H1 (cell line): ENCODE results near the gene RAD51D. TPM values are rescaled to one million over a fixed set of nuclear protein-coding genes. Genes with fewer than 3 reads are reported as not detected.

Experiments used
- CTCF ChIA-PET: fragments of 300-600 bp; sonication (Branson Sonifier 250); formaldehyde crosslinking; loops from one replicate; lab custom pipeline; 2021; ENCODE audit not compliant: partially characterized antibody; lab: Charles Lee
- POLR2A ChIA-PET: fragments of 300-600 bp; sonication (Branson Sonifier 250); formaldehyde crosslinking; loops from one replicate; lab custom pipeline; 2021; ENCODE audit warnings: inconsistent platforms; ENCODE audit not compliant: partially characterized antibody; lab: Charles Lee
- DNase-seq, 2 experiments: peaks; one replicate each; pipeline versions ENCODE4 v3.0.0 to v3.0.0-alpha.2; 2010 to 2022; ENCODE audit warnings: low spot score in 2 of 2, low read depth in 1 of 2, mixed read lengths in 1 of 2
- FAIRE-seq: peaks from 2 replicates; lab custom pipeline; 2011; peaks lifted over from hg19 to GRCh38; lab: Jason Lieb, UNC
- H2AFZ ChIP-seq: 2 replicates; pipeline ENCODE4 v1.8.1; 2012; ENCODE audit warnings: low read length, inconsistent platforms
- H2AK5ac ChIP-seq: 2 replicates; pipeline ENCODE4 v1.6.1; 2013; ENCODE audit warnings: low read depth, low read length
- H2BK120ac ChIP-seq: replicated peaks from 2 replicates; pipeline ENCODE3; 2013; ENCODE audit warnings: low read depth, low read length, inconsistent platforms
- H2BK12ac ChIP-seq: 2 replicates; pipeline ENCODE4 v1.6.1; 2013; ENCODE audit warnings: low read depth, low read length
- H2BK15ac ChIP-seq: 2 replicates; pipeline ENCODE4 v1.6.1; 2013; ENCODE audit warnings: low read length
- H2BK20ac ChIP-seq: 2 replicates; pipeline ENCODE4 v1.6.1; 2013; ENCODE audit warnings: low read length
- H2BK5ac ChIP-seq: 2 replicates; pipeline ENCODE4 v1.6.1; 2013; ENCODE audit warnings: low read depth, low read length
- H3K14ac ChIP-seq: 2 replicates; pipeline ENCODE4 v1.6.1; 2013; ENCODE audit warnings: inconsistent platforms; ENCODE audit not compliant: insufficient read length
- H3K18ac ChIP-seq: 2 replicates; pipeline ENCODE4 v1.6.1; 2013; ENCODE audit warnings: low read length; ENCODE audit errors: extremely low read depth
- H3K23ac ChIP-seq: 2 replicates; pipeline ENCODE4 v1.6.1; 2013; ENCODE audit warnings: inconsistent platforms; ENCODE audit not compliant: insufficient read length
- H3K23me2 ChIP-seq: 2 replicates; pipeline ENCODE4 v1.6.1; 2013; ENCODE audit warnings: low read depth, low read length
- H3K27ac ChIP-seq: 2 replicates; pipeline ENCODE4 v1.6.1; 2011; ENCODE audit warnings: low read depth, low read length, inconsistent platforms
- H3K27me3 ChIP-seq, 4 experiments: replicated peaks in 1 of 4; 1 replicate in 1 of 4; 2 replicates in 3 of 4; pipeline versions ENCODE4 v1.6.1 to v1.8.1; 2011 to 2013; ENCODE audit warnings: low read length in 3 of 4, mild to moderate bottlenecking in 3 of 4, inconsistent platforms in 2 of 4, mixed read lengths in 2 of 4, moderate library complexity in 1 of 4; ENCODE audit not compliant: control insufficient read depth in 3 of 4, insufficient read depth in 3 of 4; ENCODE audit errors: extremely low read depth in 1 of 4
- H3K36me3 ChIP-seq, 4 experiments: 2 replicates each; pipeline versions ENCODE4 v1.6.1 to v1.8.1; 2011 to 2013; ENCODE audit warnings: mild to moderate bottlenecking in 4 of 4, low read length in 3 of 4, moderate library complexity in 2 of 4, control low read depth in 1 of 4, inconsistent platforms in 1 of 4; ENCODE audit not compliant: insufficient read depth in 4 of 4, control insufficient read depth in 2 of 4
- H3K4ac ChIP-seq: replicated peaks from 2 replicates; pipeline ENCODE3; 2013; ENCODE audit warnings: low read length, low read depth, mixed read lengths, inconsistent platforms; ENCODE audit not compliant: insufficient read length
- H3K4me1 ChIP-seq, 4 experiments: replicated peaks in 1 of 4; 1 replicate in 1 of 4; 2 replicates in 3 of 4; pipeline versions ENCODE4 v1.6.1 to v1.8.1; 2011 to 2013; ENCODE audit warnings: low read length in 3 of 4, inconsistent platforms in 2 of 4, mixed read lengths in 1 of 4; ENCODE audit not compliant: insufficient read depth in 4 of 4, control insufficient read depth in 3 of 4
- H3K4me2 ChIP-seq, 2 experiments: 2 replicates each; pipeline versions ENCODE4 v1.6.1 to v1.8.1; 2011 to 2013; ENCODE audit warnings: low read depth in 2 of 2, low read length in 2 of 2, control low read depth in 1 of 2, inconsistent platforms in 1 of 2, mild to moderate bottlenecking in 1 of 2; ENCODE audit not compliant: insufficient read depth in 1 of 2
- H3K4me3 ChIP-seq, 4 experiments: fragments of 200-600, 300-600 bp in 1 of 4; sonication (generic), shearing (Covaris generic), sonication (Bioruptor Twin) in 1 of 4; 2 replicates each; pipeline versions ENCODE4 v1.5.1 to v1.8.1; 2011 to 2016; ENCODE audit warnings: low read length in 4 of 4, low read depth in 3 of 4, control low read depth in 2 of 4, inconsistent platforms in 2 of 4, mild to moderate bottlenecking in 2 of 4, mixed read lengths in 1 of 4, moderate library complexity in 1 of 4; ENCODE audit not compliant: insufficient read depth in 2 of 4; ENCODE audit errors: extremely low read depth in 1 of 4
- H3K56ac ChIP-seq: replicated peaks from 2 replicates; pipeline ENCODE3; 2013; ENCODE audit warnings: low read depth, mild to moderate bottlenecking, mixed read lengths, low read length, inconsistent platforms; ENCODE audit not compliant: insufficient read length
- H3K79me1 ChIP-seq: 2 replicates; pipeline ENCODE4 v1.6.1; 2013; ENCODE audit warnings: low read depth, low read length, control low read depth
- H3K79me2 ChIP-seq, 2 experiments: 2 replicates each; pipeline versions ENCODE4 v1.6.1 to v1.8.1; 2012 to 2013; ENCODE audit warnings: low read length in 2 of 2, mild to moderate bottlenecking in 2 of 2, inconsistent platforms in 1 of 2; ENCODE audit not compliant: insufficient read depth in 2 of 2, control insufficient read depth in 1 of 2
- H3K9ac ChIP-seq, 4 experiments: replicated peaks in 1 of 4; 1 replicate in 1 of 4; 2 replicates in 3 of 4; pipeline versions ENCODE4 v1.6.1 to v1.8.1; 2011 to 2013; ENCODE audit warnings: low read depth in 3 of 4, low read length in 3 of 4, control low read depth in 2 of 4, mild to moderate bottlenecking in 2 of 4, moderate library complexity in 2 of 4, inconsistent platforms in 1 of 4; ENCODE audit errors: extremely low read depth in 1 of 4
- H3K9me3 ChIP-seq, 2 experiments: 2 replicates each; pipeline versions ENCODE4 v1.6.1 to v1.8.1; 2012 to 2013; ENCODE audit warnings: mild to moderate bottlenecking in 2 of 2, moderate library complexity in 2 of 2, control low read depth in 1 of 2, inconsistent platforms in 1 of 2, low read depth in 1 of 2, low read length in 1 of 2, mixed read lengths in 1 of 2; ENCODE audit not compliant: insufficient read depth in 2 of 2
- H4K20me1 ChIP-seq, 2 experiments: replicated peaks in 1 of 2; 2 replicates each; pipeline versions ENCODE3 to v1.8.1; 2011 to 2013; ENCODE audit warnings: inconsistent platforms in 2 of 2, low read length in 2 of 2, mild to moderate bottlenecking in 1 of 2; ENCODE audit not compliant: insufficient read depth in 2 of 2, control insufficient read depth in 1 of 2
- H4K5ac ChIP-seq: 2 replicates; pipeline ENCODE4 v1.6.1; 2013; ENCODE audit warnings: low read length, low read depth, mixed read lengths, inconsistent platforms; ENCODE audit not compliant: insufficient read length
- H4K8ac ChIP-seq: 2 replicates; pipeline ENCODE4 v1.8.0; 2013; ENCODE audit warnings: mild to moderate bottlenecking, moderate library complexity, low read length, inconsistent platforms; ENCODE audit not compliant: insufficient read depth; ENCODE audit errors: extremely low read depth
- H4K91ac ChIP-seq: replicated peaks from 2 replicates; pipeline ENCODE3; 2013; ENCODE audit warnings: low read length, mixed read lengths, inconsistent platforms; ENCODE audit not compliant: insufficient read length
- CBX5 ChIP-seq: fragments of 300-800, 300-1000 bp; sonication (generic); IDR thresholded peaks from 2 replicates; pipeline ENCODE4 v1.7.1; 2016; ENCODE audit warnings: antibody characterized with exemption, low read length, low read depth
- CHD1 ChIP-seq: IDR thresholded peaks from 2 replicates; pipeline ENCODE4 v1.6.1; 2012; ENCODE audit warnings: low read depth, low read length, improper control_type of control experiment
- CTBP2 ChIP-seq: IDR thresholded peaks from 2 replicates; pipeline ENCODE4 v1.7.0; 2011; ENCODE audit warnings: borderline replicate concordance, mild to moderate bottlenecking, moderate library complexity, mixed read lengths, low read length; ENCODE audit not compliant: insufficient read depth, insufficient read length
- FOSL1 ChIP-seq: IDR thresholded peaks from 2 replicates; pipeline ENCODE4 v1.6.1; 2011; ENCODE audit warnings: mild to moderate bottlenecking, low read depth, low read length, moderate library complexity; ENCODE audit not compliant: insufficient read depth
- KDM1A ChIP-seq: fragments of 200-600, 300-600 bp; sonication (generic); IDR thresholded peaks from 2 replicates; pipeline ENCODE4 v1.7.1; 2016; ENCODE audit warnings: mild to moderate bottlenecking, low read length, borderline replicate concordance
- KDM5A ChIP-seq: fragments of 200-600 bp; IDR thresholded peaks from 2 replicates; pipeline ENCODE4 v1.7.1; 2012; ENCODE audit warnings: mild to moderate bottlenecking, low read length, inconsistent platforms, mixed read lengths
- POU5F1 ChIP-seq: IDR thresholded peaks from 2 replicates; pipeline ENCODE4 v1.6.1; 2011; ENCODE audit warnings: low read depth, mild to moderate bottlenecking, low read length, moderate library complexity
- SIN3A ChIP-seq, 2 experiments: IDR thresholded peaks in 1 of 2; conservative IDR thresholded peaks in 1 of 2; 2 replicates each; pipeline ENCODE4 v1.6.1; 2011 to 2012; ENCODE audit warnings: low read length in 2 of 2, improper control_type of control experiment in 1 of 2, low read depth in 1 of 2, mild to moderate bottlenecking in 1 of 2
- SIRT6 ChIP-seq: IDR thresholded peaks from one replicate; pipeline ENCODE4 v1.7.1; 2012; ENCODE audit warnings: low read length, inconsistent platforms
- SRF ChIP-seq: IDR thresholded peaks from 2 replicates; pipeline ENCODE4 v1.6.1; 2011; ENCODE audit warnings: mild to moderate bottlenecking, low read depth, low read length, moderate library complexity
- TAF7 ChIP-seq: optimal IDR thresholded peaks from 2 replicates; pipeline ENCODE3; 2011; ENCODE audit warnings: low read depth, mild to moderate bottlenecking, inconsistent platforms, low read length, moderate library complexity, borderline replicate concordance
- USF2 ChIP-seq: IDR thresholded peaks from 2 replicates; pipeline ENCODE4 v1.6.1; 2011; ENCODE audit warnings: low read length, improper control_type of control experiment
- YY1 ChIP-seq: IDR thresholded peaks from 2 replicates; pipeline ENCODE4 v1.6.1; 2011; ENCODE audit warnings: low read depth, mild to moderate bottlenecking, low read length
- WGBS, 2 experiments: shearing (Covaris generic) in 1 of 2; methylation state at CpG; one replicate each; pipeline versions ENCODE4 v1.1.6 to v1.1.7; 2013 to 2015; ENCODE audit warnings: low lambda C conversion rate in 2 of 2, mixed read lengths in 2 of 2, inconsistent platforms in 1 of 2, low coverage in 1 of 2, missing lambda C conversion rate in 1 of 2; ENCODE audit not compliant: insufficient replicate concordance in 2 of 2, insufficient coverage in 1 of 2, insufficient read length in 1 of 2; ENCODE audit errors: extremely low coverage in 1 of 2, missing lambda C conversion rate in 1 of 2; 5-methylcytosine and 5-hydroxymethylcytosine counted together
- polyA plus RNA-seq, 7 experiments: library from polyadenylated mRNA; depleted of rRNA in 3 of 7; stranded (reverse) in 5 of 7; unstranded in 2 of 7; fragments of >200 nt in 5 of 7; fragments of 200-250 nt in 2 of 7; gene quantifications; 1 replicate in 5 of 7; 2 replicates in 1 of 7; 4 replicates in 1 of 7; pipeline versions ENCODE4 v1.2.1 to v1.2.3, GENCODE V29; 2011 to 2013; ENCODE audit warnings: missing spikeins in 2 of 7, mixed read lengths in 2 of 7
- total RNA-seq: library from RNA; stranded (reverse); fragmentation: NEBNext Ultra II Directional; extraction: Animal tissue kit (Norgen Biotek cat#: 25700); gene quantifications from 2 replicates; pipeline ENCODE4 v1.2.1, GENCODE V29; 2021

RAD51D gene
- total and polyA plus RNA-seq, 2 of the 8 experiments (the other 6 are each of a cell fraction or from before 2014, with no cell fraction given) = 10.2 to 12.9 TPM

- Histone ChIP-seq H2BK15ac (no peak overlapping the region), H3K79me2 (no peaks in the 10 kb centered on the region), H2BK20ac (no peak overlapping the region), H2BK12ac (no peak overlapping the region), H3K4ac (no peak overlapping the region), H3K4me3 (no peak overlapping the region), H3K9ac (no peak overlapping the region), H4K20me1 (no peaks in the 10 kb centered on the region), H3K4me1 (no peaks in the 10 kb centered on the region; a peak in 1 of 7 replicates), H3K36me3 (no peaks in the 10 kb centered on the region), H3K18ac (no peak overlapping the region), H3K27me3 (no peaks in the 10 kb centered on the region), H2AFZ (no peak overlapping the region), H2AK5ac (no peak overlapping the region), H3K79me1 (no peaks in the 10 kb centered on the region; the same call in 1 of the 2 replicates), H4K91ac (no peak overlapping the region), H3K14ac (no peak overlapping the region), H3K23ac (no peak overlapping the region), H3K56ac (no peak overlapping the region), H3K23me2 (no peaks in the 10 kb centered on the region; the same call in 1 of the 2 replicates), H4K8ac (no peak overlapping the region), H4K5ac (no peak overlapping the region), H3K4me2 (no peak overlapping the region), H2BK120ac (no peak overlapping the region), H3K9me3 (no peaks in the 10 kb centered on the region), H3K27ac (no peak overlapping the region), H2BK5ac (no peak overlapping the region)
- 82% methylated on average over 1 of the region's 1 CpG; no CpG with 5 or more reads in 1 of the 2 experiments for WGBS, 2 experiments
- DNase-seq (no peak), FAIRE-seq (no peak)
- ChIA-PET POLR2A (interaction anchor here (0.8 kb wide), 1 partner anchor 21 kb away, joined by 3 read pairs; no protein-coding TSS in a partner anchor), CTCF (interaction anchor here (0.6 to 2.5 kb wide), 7 partner anchors 9 to 366 kb away, joined by 3 to 9 read pairs (median 3); no protein-coding TSS in a partner anchor)
- TF ChIP-seq POU5F1 = no peak
- TF ChIP-seq SRF = no peak
- TF ChIP-seq SIN3A (conservative IDR thresholded peaks at IDR 0.05 in 1 of 2, IDR thresholded peaks at IDR 0.05 in 1 of 2; ENCODE audit: low read depth in 1 of 2, low read length in 2 of 2) = no peak
- TF ChIP-seq TAF7 = no peak
- TF ChIP-seq KDM5A = no peak
- TF ChIP-seq CTBP2 = no peak
- TF ChIP-seq FOSL1 = no peak
- no peak for TF ChIP-seq USF2
- no peak for TF ChIP-seq CBX5
- TF ChIP-seq KDM1A = no peak
- TF ChIP-seq YY1 = no peak
- no peak for TF ChIP-seq CHD1
- TF ChIP-seq SIRT6 = no peak
These were observed 48.0 kb upstream of the RAD51D start for GRCh38 chr17:35167666-35168065.
